Measurements from ENCODE around the gene SLC35G3.
"Not testable (repeated sequence)": the region's sequence is repeated elsewhere in the genome, so short reads cannot be mapped to it uniquely, and the experiment has no call there.

SLC35G3 gene

GRCh38 chr17:35194001-35194400 lies at the start of gene SLC35G3:
SLC35G3 (minus strand) TSS chr17:35194393; CDS start chr17:35194307, 86 bp downstream.
- not testable (repeated sequence) for DNase-seq

- DNase-seq: no peak
Measured at GRCh38 chr17:35243561-35244340, 49.6 kb upstream of the SLC35G3 start.

GRCh38 chr17:35242805-35243560 lies 48.8 kb upstream of the SLC35G3 start, which contains the start of gene SLFN5:
SLFN5 (plus strand) TSS chr17:35243072; CDS start chr17:35258691, 15,619 bp downstream.
- peak; percentile 80 for DNase-seq

GRCh38 chr17:35242158-35242804 lies 48.1 kb upstream of the SLC35G3 start:
- peak; percentile 82 for DNase-seq

GRCh38 chr17:35241520-35241919 lies 47.3 kb upstream of the SLC35G3 start:
- no peak for DNase-seq

GRCh38 chr17:35240861-35241260 lies 46.7 kb upstream of the SLC35G3 start:
- no peak for DNase-seq

GRCh38 chr17:35239823-35240222 lies 45.6 kb upstream of the SLC35G3 start:
- no peak for DNase-seq

GRCh38 chr17:35238821-35239220 lies 44.6 kb upstream of the SLC35G3 start:
- DNase-seq: no peak

- no peak for DNase-seq
Measured at GRCh38 chr17:35236821-35237220, 42.6 kb upstream of the SLC35G3 start.

GRCh38 chr17:35235917-35236316 lies 41.7 kb upstream of the SLC35G3 start:
- no peak for DNase-seq

- DNase-seq: no peak
Measured at GRCh38 chr17:35235289-35235688, 41.1 kb upstream of the SLC35G3 start.

GRCh38 chr17:35234315-35234714 lies 40.1 kb upstream of the SLC35G3 start:
- not testable (repeated sequence) for DNase-seq

GRCh38 chr17:35229638-35230037 lies 35.4 kb upstream of the SLC35G3 start:
- DNase-seq: no peak

GRCh38 chr17:35227546-35227945 lies 33.4 kb upstream of the SLC35G3 start:
- no peak for DNase-seq

GRCh38 chr17:35224436-35224835 lies 30.2 kb upstream of the SLC35G3 start:
- DNase-seq: no peak

GRCh38 chr17:35222452-35222851 lies 28.3 kb upstream of the SLC35G3 start:
- DNase-seq: no peak

- no peak for DNase-seq
Measured at GRCh38 chr17:35218915-35219314, 24.7 kb upstream of the SLC35G3 start.

- DNase-seq: no peak
Measured at GRCh38 chr17:35217107-35217506, 22.9 kb upstream of the SLC35G3 start.

- no peak for DNase-seq
Measured at GRCh38 chr17:35214631-35215273, 20.6 kb upstream of the SLC35G3 start.

- DNase-seq: no peak
Measured at GRCh38 chr17:35214192-35214591, 20.0 kb upstream of the SLC35G3 start.

- DNase-seq: no peak
Measured at GRCh38 chr17:35213412-35213940, 19.3 kb upstream of the SLC35G3 start.

- DNase-seq: no peak
Measured at GRCh38 chr17:35212668-35213067, 18.5 kb upstream of the SLC35G3 start.

- DNase-seq: no peak
Measured at GRCh38 chr17:35210741-35211140, 16.5 kb upstream of the SLC35G3 start.
